NT2/D1 (cell line): ENCODE measurements around the gene ACOXL.

Experiments used
- SUZ12 ChIP-seq: IDR thresholded peaks from 2 replicates; pipeline ENCODE4 v1.6.1; 2011; ENCODE audit not compliant: insufficient read length, insufficient read depth; ENCODE audit errors: extremely low read depth
- YY1 ChIP-seq: IDR thresholded peaks from 2 replicates; pipeline ENCODE4 v1.6.1; 2011; ENCODE audit not compliant: insufficient read length, insufficient read depth
- ZNF274 ChIP-seq: IDR thresholded peaks from 2 replicates; pipeline ENCODE4 v1.6.1; 2011; ENCODE audit warnings: mild to moderate bottlenecking, low read depth, low read length

DNA sequence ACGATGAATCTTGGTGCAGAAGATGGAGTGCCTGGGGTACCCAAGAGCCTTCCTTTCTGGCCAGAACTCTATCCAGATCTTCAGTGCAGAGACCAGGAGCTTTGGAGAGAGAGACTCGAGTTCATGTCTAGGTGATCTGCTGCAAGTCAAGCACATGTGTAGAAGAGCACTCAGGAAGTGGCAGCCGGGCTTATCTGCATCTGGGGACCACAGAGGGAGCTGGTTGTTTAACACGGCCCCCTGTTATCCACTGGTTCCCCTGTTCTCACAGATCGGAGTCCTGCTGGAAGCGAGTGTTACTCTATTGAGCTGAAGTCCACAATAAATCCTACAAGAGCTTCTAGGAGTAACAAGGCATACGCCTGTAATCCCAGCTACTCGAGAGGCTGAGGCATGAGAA is 128.3 kb downstream of the ACOXL start:
- no peak for TF ChIP-seq YY1
- no peak for TF ChIP-seq SUZ12
- no peak for TF ChIP-seq ZNF274
